GM18505 (cell line): Measurements from ENCODE around the gene APCDD1.
"Not testable (repeated sequence)": the region's sequence is repeated elsewhere in the genome, so short reads cannot be mapped to it uniquely, and the experiment has no call there.

Source experiments
- ATAC-seq: cut with Tn5 transposase; IDR thresholded peaks from one replicate; pipeline ENCODE4 v1.9.1; 2021; ENCODE audit not compliant: unreplicated experiment
- POLR2A ChIP-seq: IDR thresholded peaks from 4 replicates; pipeline ENCODE4 v1.6.1; 2011; ENCODE audit warnings: borderline replicate concordance; ENCODE audit not compliant: insufficient read depth, insufficient read length; ENCODE audit errors: extremely low read depth

Gene APCDD1

GRCh38 chr18:10499230-10499629, 44.8 kb downstream of the APCDD1 start:
- no peak for ATAC-seq
- TF ChIP-seq POLR2A: no peak

GRCh38 chr18:10500038-10500437, 45.6 kb downstream of the APCDD1 start:
- TF ChIP-seq POLR2A: no peak

DNA sequence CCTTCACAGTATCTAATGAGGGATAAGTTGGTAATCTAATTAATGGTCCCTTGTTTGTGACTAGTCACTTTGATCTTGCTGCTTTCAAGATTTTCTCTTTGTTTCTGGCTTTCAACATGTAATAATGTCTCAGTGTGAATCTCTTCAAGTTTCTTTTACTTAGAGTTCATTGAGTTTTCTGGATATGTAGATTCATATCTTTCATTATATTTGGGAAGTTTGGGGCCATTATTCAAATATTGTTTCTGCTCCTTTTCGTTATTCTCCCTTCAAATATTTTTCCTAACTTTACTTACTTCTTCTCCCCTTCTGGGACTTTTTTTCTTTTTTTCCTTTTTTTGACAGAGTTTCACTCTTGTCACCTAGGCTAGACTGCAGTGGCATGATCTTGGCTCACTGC, 50.3 kb downstream of the APCDD1 start:
- no peak for TF ChIP-seq POLR2A
- no peak for ATAC-seq

More at GRCh38 chr18:10500038-10500437, 45.6 kb downstream of the APCDD1 start:
- ATAC-seq: no peak

DNA sequence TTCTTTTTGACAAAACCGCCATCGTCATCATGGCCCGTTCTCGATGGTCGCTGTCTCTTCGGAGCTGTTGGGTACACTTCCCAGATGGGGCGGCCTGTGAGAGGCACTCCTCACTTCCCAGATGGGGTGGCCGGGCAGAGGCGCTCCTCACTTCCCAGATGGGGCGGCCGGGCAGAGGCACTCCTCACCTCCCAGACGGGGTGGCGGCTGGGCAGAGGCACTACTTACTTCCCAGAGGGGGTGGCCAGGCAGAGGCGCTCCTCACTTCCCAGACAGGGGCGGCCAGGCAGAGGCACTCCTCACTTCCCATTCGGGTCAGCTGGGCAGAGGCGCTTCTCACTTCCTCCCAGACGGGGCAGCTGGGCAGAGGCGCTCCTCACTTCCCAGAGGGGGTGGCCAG, 51.5 kb downstream of the APCDD1 start:
- not testable (repeated sequence) for ATAC-seq

- TF ChIP-seq POLR2A: no peak
- ATAC-seq: no peak
Measured at GRCh38 chr18:10508591-10508990, 54.2 kb downstream of the APCDD1 start.

DNA sequence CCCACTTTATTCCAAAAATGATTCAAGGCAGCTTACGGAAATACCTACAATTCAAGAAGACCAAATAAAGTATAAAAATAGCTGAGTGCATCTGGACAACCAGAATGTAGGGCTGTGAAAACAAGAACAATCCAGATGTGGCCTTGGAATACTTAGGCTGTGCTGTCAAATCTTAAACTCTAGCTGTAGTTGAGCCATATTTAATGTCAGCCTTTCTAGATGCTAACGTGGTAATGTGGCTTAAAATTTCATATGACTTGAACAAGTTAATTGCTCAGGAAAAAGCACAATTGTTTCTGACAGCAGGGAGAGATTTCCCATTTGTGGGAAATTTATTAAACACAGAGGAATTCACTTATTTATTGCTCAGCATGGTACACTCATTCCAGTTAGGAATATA, 56.8 kb downstream of the APCDD1 start:
- no peak for TF ChIP-seq POLR2A

GRCh38 chr18:10514082-10514481, 59.6 kb downstream of the APCDD1 start:
- ATAC-seq: no peak
- no peak for TF ChIP-seq POLR2A

More for the DNA sequence above, 56.8 kb downstream of the APCDD1 start:
- ATAC-seq: no peak

GRCh38 chr18:10514601-10515000, 60.2 kb downstream of the APCDD1 start:
- TF ChIP-seq POLR2A: no peak
- ATAC-seq: no peak

DNA sequence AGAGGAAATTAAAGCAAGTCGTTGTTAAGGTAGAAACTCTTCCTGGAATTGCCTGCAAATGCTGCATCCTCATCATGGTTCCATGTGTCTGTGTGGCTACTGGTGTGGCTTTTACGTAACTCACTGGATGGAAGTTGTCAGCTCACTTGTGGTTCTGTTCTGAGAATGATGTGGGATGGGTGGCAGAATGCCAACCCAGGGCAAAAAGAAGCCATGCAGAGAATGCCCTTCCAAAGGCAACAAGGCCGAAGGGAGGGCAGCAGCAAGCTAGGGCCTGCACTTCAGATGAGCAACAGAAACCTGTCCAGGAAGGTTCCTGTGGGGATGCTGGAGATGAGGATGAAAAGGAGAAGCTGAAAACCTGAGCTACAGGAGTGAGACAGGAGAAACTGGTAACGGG, 61.0 kb downstream of the APCDD1 start:
- ATAC-seq: no peak
- no peak for TF ChIP-seq POLR2A

GRCh38 chr18:10516078-10516477, 61.6 kb downstream of the APCDD1 start:
- ATAC-seq: no peak
- no peak for TF ChIP-seq POLR2A

DNA sequence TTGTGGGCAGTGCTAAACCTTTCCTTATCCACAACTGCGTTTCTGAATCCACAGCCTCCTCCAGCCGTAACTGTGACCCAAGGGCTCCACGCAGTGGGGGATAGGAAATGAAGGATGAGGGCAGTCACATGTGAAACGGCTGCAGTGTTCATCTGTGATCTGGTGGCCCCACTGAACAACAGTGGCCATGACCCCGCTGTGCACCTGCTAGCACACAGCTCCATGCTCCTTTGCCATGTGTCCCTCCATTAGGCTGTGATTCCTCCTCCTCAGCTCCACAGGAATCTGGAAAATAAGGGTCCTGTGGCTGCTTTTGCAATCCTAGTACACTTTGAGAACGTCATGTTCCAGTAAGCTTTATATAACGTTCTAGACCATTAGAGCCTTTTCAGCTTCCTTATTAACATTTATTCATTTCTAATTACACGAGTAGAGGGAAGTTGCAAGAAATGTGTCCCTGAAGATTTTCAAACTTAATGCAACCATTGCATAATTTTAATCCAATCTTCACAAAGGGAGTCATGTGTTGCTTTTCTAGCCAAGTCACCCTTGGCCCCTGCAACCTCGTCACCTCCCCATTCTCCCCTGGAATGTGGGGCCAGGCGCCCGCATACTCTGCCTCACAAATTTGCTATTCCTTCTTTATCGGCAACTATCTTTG, 64.3 kb downstream of the APCDD1 start:
- TF ChIP-seq POLR2A: no peak
- ATAC-seq: no peak

DNA sequence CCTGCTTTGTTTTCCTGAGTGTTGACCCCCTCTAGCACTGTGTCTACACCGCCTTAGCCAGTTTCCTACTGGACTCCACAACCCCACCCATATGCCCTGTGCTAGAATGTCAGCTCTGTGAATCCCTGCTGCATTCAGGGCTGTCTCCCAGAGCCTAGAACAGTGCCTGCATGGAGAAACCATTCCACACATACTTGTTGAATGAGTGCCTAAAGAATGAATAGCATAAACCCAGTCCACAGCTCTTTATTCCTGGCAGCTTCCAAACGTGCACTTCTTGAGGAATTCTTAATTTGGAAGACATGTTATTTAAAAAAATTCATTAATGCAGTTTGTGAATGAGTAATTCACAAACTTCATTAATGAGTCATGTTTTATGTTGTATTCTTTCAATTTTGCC, 64.9 kb downstream of the APCDD1 start:
- no peak for ATAC-seq
- no peak for TF ChIP-seq POLR2A

GRCh38 chr18:10519999-10520935, 65.8 kb downstream of the APCDD1 start:
- peak; percentile 86 for ATAC-seq
- no peak for TF ChIP-seq POLR2A

GRCh38 chr18:10521566-10521965, 67.1 kb downstream of the APCDD1 start:
- ATAC-seq: no peak
- no peak for TF ChIP-seq POLR2A

DNA sequence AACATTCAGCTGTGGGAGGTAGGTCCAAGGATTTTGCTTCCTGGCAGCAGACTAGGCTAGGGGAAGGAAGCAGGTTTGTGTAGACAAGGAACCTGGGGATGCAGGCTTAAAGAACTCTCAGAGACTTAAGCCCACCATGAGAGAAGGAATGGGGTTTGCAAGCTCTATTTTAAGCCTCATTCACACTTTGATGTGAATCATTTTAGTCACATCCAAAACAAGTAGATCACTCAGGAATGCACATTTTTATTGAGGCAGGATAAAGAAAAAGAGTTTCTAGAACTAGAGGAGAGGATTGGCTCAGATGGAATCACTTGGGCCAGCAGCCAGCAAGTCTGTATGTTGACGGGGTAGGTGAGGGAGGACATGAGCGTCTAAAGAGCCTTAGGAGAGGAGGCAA, 68.1 kb downstream of the APCDD1 start:
- ATAC-seq: no peak
- TF ChIP-seq POLR2A: no peak

GRCh38 chr18:10523544-10523943, 69.1 kb downstream of the APCDD1 start:
- ATAC-seq: no peak
- no peak for TF ChIP-seq POLR2A
